Cardiac fibroblast (primary cell): ENCODE data around the gene SLC39A6.

ENCODE experiments used
- DNase-seq, 2 donors: peaks; one replicate each; pipeline versions ENCODE4 v3.0.0 to v3.0.0-alpha.2; 2010; ENCODE audit warnings: low read depth in 2 of 2
- H3K4me3 ChIP-seq, 2 donors: replicated peaks in 1 of 2; 1 replicate in 1 of 2; 2 replicates in 1 of 2; pipeline ENCODE4 v1.5.1; 2011; ENCODE audit warnings: low read depth in 2 of 2, low read length in 2 of 2, mild to moderate bottlenecking in 2 of 2, moderate library complexity in 1 of 2
- TF ChIP-seq, protein P1 (sequence below): IDR thresholded peaks from one replicate; pipeline ENCODE4 v1.5.1; 2011; ENCODE audit warnings: low read depth, mild to moderate bottlenecking, low read length, inconsistent platforms

SLC39A6 gene

DNA sequence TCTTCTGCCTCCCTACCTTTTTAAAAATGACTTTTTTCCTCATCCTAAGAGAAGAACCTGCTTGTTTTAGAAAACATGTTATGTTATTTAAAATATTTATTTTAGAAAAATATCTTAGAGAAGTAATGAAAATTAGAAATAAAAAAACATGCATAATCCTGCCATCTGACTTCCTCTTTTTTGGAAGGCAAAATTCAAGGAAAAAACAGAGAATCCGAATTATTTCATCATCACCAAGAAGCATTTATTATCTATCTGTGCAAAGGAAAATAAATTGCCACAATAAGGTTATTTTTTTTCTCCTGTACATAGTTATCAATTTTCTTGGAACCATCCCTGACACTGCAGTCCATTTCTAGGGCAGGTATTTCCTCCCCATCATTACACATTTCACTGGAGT lies 14.4 kb downstream of the SLC39A6 start:
- no peak overlapping the region for H3K4me3 ChIP-seq
- DNase-seq, result no peak
- TF ChIP-seq, protein P1, sequence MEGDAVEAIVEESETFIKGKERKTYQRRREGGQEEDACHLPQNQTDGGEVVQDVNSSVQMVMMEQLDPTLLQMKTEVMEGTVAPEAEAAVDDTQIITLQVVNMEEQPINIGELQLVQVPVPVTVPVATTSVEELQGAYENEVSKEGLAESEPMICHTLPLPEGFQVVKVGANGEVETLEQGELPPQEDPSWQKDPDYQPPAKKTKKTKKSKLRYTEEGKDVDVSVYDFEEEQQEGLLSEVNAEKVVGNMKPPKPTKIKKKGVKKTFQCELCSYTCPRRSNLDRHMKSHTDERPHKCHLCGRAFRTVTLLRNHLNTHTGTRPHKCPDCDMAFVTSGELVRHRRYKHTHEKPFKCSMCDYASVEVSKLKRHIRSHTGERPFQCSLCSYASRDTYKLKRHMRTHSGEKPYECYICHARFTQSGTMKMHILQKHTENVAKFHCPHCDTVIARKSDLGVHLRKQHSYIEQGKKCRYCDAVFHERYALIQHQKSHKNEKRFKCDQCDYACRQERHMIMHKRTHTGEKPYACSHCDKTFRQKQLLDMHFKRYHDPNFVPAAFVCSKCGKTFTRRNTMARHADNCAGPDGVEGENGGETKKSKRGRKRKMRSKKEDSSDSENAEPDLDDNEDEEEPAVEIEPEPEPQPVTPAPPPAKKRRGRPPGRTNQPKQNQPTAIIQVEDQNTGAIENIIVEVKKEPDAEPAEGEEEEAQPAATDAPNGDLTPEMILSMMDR, result no peak

DNA sequence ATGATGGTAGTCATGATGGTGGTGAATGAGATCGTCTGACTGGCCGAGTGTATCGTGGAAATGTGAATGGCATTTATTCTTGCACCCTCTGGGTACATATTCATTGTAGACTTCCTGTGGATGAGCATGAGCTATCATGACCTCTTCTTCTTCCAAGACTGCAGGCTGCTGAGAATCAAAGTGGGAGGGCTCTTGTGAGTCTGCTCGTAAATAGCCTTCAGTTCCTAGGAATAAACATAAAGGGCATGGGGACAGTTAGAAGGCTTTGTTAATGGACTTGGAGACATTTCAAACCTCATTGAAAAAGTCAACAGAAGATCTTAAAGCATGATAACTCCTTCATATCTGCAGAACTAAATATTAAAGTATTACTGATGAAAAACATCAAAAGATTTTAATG lies 14.9 kb downstream of the SLC39A6 start:
- DNase-seq, result no peak
- no peak overlapping the region for H3K4me3 ChIP-seq
- TF ChIP-seq, protein P1, result no peak

DNA sequence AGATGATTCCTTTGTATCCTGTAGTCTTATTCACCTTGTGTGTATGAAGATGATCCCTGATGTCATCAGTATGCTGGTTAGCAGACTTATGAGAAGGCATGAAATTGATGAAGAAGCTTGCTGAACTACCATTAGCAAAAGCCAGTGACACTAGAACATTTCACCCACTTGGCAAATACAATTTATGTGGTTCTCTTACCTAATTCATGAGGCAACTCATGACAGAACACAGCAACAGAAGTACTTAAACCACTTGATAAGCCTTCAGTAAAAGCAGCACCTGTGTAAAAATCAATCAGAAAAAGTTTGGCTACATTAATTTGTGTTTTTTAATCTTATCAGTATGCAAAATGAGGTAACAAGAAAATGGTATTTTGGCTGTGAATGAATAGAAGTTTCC lies 16.8 kb downstream of the SLC39A6 start:
- TF ChIP-seq, protein P1, result no peak
- H3K4me3 ChIP-seq, result no peak overlapping the region
- no peak for DNase-seq

DNA sequence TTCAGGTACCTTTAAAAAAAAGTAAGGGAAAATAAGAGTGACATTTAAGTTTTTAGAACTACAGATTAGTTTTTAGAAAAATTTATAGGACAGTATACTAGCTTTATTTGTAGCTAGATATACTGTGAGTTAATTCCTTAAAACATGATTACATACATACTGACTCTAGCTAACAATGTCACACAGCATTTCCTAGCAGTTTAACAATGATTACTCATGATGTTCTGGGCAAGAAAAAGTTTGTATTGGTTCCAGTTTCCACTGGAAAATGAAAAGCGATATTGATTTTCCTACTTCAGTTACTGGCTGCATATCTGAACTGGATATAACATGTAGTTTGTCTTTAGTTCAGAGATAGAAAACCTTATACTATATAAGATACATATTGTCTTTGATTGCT lies 19.4 kb downstream of the SLC39A6 start:
- no peak for DNase-seq
- TF ChIP-seq, protein P1, result no peak
- H3K4me3 ChIP-seq, result no peak overlapping the region

DNA sequence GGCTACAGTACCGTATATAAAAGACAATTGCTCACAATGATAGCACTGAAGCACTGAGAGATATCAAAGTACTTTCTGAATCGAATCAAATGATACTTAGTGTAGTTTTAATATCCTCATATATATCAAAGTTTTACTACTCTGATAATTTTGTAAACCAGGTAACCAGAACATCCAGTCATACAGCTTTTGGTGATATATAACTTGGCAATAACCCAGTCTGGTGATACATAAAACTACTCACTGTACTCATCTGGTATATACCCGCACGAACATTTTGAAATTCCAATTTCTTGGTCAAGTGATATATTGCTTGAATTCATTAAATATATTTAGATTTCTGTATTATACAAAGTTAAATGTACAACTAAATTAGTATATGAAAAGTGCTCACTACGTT lies 20.5 kb downstream of the SLC39A6 start:
- DNase-seq, result no peak
- TF ChIP-seq, protein P1, result no peak
- H3K4me3 ChIP-seq, result no peak overlapping the region

DNA sequence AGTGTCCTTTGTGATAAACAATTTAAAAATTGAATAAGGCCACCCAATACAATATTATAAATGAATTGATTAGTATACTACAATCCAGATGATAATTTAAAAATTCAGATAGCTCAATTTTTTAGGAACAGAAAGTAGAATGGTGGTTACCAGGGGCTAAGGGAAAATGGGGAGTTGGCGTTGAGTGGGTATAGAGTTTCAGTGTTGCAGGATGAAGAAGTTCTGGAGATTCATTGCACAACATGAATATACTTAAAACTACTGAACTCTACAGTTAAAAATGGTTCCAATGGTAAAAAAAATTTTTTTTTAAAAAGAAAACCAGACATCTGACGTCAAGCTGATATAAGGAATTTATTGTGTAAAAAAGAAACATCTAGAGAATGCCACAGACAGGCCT lies 20.9 kb downstream of the SLC39A6 start:
- DNase-seq, result no peak
- TF ChIP-seq, protein P1, result no peak
- H3K4me3 ChIP-seq, result no peak overlapping the region

DNA sequence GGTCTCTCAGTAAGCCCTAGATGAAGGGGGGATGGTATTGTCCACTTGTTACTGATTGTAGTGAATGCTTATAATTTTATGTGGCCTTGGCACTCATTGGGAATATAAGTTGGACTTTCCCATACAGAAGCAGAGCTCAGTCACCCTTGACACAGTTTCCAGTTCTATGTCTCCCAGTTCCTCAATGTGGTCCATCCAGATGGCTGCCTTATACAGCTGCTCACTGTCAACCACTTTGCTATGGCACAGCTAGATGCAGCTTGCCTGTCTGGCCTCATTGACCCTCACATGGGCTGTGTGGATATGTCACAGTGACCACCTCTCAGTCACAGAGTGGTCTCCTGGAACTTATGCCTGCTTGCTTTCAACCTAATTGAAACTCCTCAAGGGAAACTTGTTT lies 21.7 kb downstream of the SLC39A6 start:
- TF ChIP-seq, protein P1, result no peak
- no peak overlapping the region for H3K4me3 ChIP-seq
- DNase-seq, result no peak
